Chondrocyte (in vitro differentiated cells): ENCODE measurements around the gene ARHGEF10L. TPM values are rescaled to one million over a fixed set of nuclear protein-coding genes. Genes with fewer than 3 reads are reported as not detected.
"Not testable (repeated sequence)": the region's sequence is repeated elsewhere in the genome, so short reads cannot be mapped to it uniquely, and the experiment has no call there.

ENCODE experiments used
- DNase-seq: peaks from one replicate; pipeline ENCODE4 v3.0.0; 2021; ENCODE audit warnings: mixed read lengths, low spot score
- H3K27ac Mint-ChIP-seq: one replicate; pipeline ENCODE4 v1.8.0; 2021; ENCODE audit warnings: mild to moderate bottlenecking, moderate library complexity, mixed read lengths; ENCODE audit not compliant: unreplicated experiment
- H3K27me3 Mint-ChIP-seq: 2 replicates; pipeline ENCODE4 v1.8.0; 2021; ENCODE audit warnings: low read depth, mixed read lengths
- H3K36me3 Mint-ChIP-seq: 2 replicates; pipeline ENCODE4 v1.8.0; 2021; ENCODE audit warnings: low read depth, mixed read lengths
- H3K4me1 Mint-ChIP-seq: 2 replicates; pipeline ENCODE4 v1.8.0; 2021; ENCODE audit warnings: low read depth, mild to moderate bottlenecking, mixed read lengths
- H3K4me3 Mint-ChIP-seq: one replicate; pipeline ENCODE4 v1.8.0; 2021; ENCODE audit warnings: mild to moderate bottlenecking, moderate library complexity, mixed read lengths; ENCODE audit not compliant: unreplicated experiment
- H3K9me3 Mint-ChIP-seq: 2 replicates; pipeline ENCODE4 v1.8.0; 2021; ENCODE audit warnings: low read depth, mixed read lengths
- CTCF ChIP-seq: fragments of 200-600 bp; sonication (generic); IDR thresholded peaks from 2 replicates; pipeline ENCODE4 v1.5.0; 2021; ENCODE audit warnings: antibody characterized with exemption, mild to moderate bottlenecking, moderate library complexity
- total RNA-seq: library from RNA; stranded (reverse); gene quantifications from 3 replicates; pipeline ENCODE4 v1.2.1, GENCODE V29; 2021

The ARHGEF10L gene
- total RNA-seq, 1 donor from 2014 or later = 40.0 TPM

- H3K27ac Mint-ChIP-seq = no peak overlapping the region
- no peaks in the 10 kb centered on the region for H3K36me3 Mint-ChIP-seq
- no peak overlapping the region for H3K4me3 Mint-ChIP-seq
- peaks cover 10% of the 10 kb centered on the region for H3K4me1 Mint-ChIP-seq
- DNase-seq = no peak
- no peak for TF ChIP-seq CTCF
- no peaks in the 10 kb centered on the region for H3K9me3 Mint-ChIP-seq
- H3K27me3 Mint-ChIP-seq = peaks cover 16% of the 10 kb centered on the region
These were observed 41.3 kb upstream of the ARHGEF10L start for GRCh38 chr1:17498214-17498613.

DNA sequence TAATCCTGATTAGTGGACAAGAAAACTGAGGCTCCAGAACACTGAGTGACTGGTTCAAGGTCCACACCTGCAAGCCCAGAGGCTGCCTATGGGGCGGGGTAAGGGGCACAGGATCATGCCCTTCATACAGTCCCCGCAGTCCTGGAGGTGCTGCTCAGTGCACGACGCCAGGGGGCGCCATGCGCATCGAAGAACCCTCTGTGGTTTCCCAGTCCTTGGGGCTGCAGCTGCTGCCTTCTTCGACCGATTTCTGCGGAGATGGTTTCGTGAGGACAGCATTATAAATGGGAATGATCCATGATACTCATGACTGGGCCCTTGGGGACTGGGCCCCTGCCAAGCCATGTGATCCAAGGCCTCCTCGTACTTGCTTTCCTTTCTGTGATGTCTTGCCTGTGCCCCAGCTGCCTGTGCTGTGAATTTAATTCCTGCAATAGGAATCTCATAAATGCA, 37.1 kb upstream of the ARHGEF10L start:
- Mint-ChIP-seq H3K27ac (peak overlapping the region; percentile 41), H3K4me3 (no peak overlapping the region)
- no peak for DNase-seq

GRCh38 chr1:17503146-17503545, 36.4 kb upstream of the ARHGEF10L start:
- TF ChIP-seq CTCF = no peak
- Mint-ChIP-seq H3K27me3 (peaks cover 2% of the 10 kb centered on the region), H3K4me3 (no peak overlapping the region), H3K36me3 (no peaks in the 10 kb centered on the region), H3K27ac (peak overlapping the region; percentile 41), H3K9me3 (no peaks in the 10 kb centered on the region), H3K4me1 (peaks cover 10% of the 10 kb centered on the region)
- no peak for DNase-seq

More for the DNA sequence above, 37.1 kb upstream of the ARHGEF10L start:
- no peaks in the 10 kb centered on the region for H3K36me3 Mint-ChIP-seq
- peaks cover 10% of the 10 kb centered on the region for H3K4me1 Mint-ChIP-seq
- TF ChIP-seq CTCF = peak; percentile 99
- peaks cover 6% of the 10 kb centered on the region for H3K27me3 Mint-ChIP-seq
- H3K9me3 Mint-ChIP-seq = no peaks in the 10 kb centered on the region

DNA sequence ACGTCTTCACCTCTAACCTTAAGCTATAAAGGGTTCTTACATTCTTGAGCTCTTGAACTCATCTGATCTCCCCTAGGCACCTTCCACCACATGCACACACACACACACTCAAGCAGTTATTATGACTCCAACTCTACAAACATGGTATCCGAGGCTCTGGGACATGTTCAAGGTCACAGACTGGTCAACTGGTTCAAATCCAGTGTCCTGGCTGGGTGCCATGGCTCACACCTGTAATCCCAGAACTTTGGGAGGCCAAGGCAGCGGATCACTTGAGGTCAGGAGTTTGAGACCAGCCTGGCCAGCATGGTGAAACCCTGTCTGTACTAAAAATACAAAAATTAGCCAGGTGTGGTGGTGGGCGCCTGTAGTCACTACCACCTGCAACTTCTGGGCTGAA, 32.3 kb upstream of the ARHGEF10L start:
- H3K27me3 Mint-ChIP-seq, DNase-seq, H3K36me3 Mint-ChIP-seq, H3K4me3 Mint-ChIP-seq, H3K9me3 Mint-ChIP-seq, H3K27ac Mint-ChIP-seq, H3K4me1 Mint-ChIP-seq: not testable (repeated sequence)

DNA sequence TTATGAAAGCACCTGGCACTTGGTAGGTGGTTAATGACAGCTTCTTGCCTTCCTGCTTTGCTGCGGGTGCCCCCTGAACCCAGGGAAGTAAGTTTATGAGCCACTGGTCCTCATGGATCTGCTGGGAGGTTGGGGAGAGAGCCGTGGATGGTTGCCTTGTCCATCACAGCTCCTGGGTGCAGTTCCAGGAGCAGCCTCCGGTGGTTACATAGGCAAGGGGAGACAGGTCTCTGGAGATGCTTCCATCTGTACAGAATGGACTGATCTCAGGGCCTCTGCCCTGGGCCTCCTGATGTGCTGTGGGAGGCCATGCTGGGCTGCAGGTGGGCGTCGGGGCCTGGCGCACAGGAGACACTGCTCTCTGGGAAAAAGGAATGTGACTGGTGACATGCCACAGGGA, 31.6 kb upstream of the ARHGEF10L start:
- peak; percentile 24 for TF ChIP-seq CTCF
- peaks cover 2% of the 10 kb centered on the region for H3K4me1 Mint-ChIP-seq
- H3K27me3 Mint-ChIP-seq = no peaks in the 10 kb centered on the region
- no peak overlapping the region for H3K4me3 Mint-ChIP-seq
- H3K27ac Mint-ChIP-seq = no peak overlapping the region
- no peak for DNase-seq
- no peaks in the 10 kb centered on the region for H3K36me3 Mint-ChIP-seq
- no peaks in the 10 kb centered on the region for H3K9me3 Mint-ChIP-seq

DNA sequence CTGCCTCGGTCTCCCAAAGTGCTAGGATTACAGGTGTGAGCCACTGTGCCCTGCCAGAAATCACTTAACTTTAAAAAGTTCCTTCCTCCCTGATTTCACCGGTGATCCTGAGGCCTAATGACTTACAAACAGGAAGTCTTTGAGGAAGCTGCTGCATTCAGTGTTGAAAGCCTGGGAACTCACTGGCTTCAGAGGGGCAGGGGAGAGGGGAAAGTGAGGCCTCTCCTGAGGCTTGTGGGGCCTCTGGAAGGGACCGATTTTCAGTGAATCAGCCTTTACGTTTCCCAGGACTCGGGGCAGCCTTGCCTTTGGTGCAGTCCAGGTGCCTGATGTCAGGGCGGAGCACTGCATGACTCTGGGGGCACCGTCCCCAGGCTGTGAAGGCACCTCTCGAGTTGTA, 30.1 kb upstream of the ARHGEF10L start:
- Mint-ChIP-seq H3K27me3 (peaks cover 5% of the 10 kb centered on the region), H3K9me3 (no peaks in the 10 kb centered on the region), H3K4me1 (no peaks in the 10 kb centered on the region), H3K27ac (no peak overlapping the region), H3K4me3 (no peak overlapping the region), H3K36me3 (no peaks in the 10 kb centered on the region)
- no peak for TF ChIP-seq CTCF
- DNase-seq = no peak
